Fibroblast of pulmonary artery (primary cell): ENCODE measurements around the gene CDH5.

Source experiments
- DNase-seq: peaks from one replicate; pipeline ENCODE4 v3.0.0-alpha.2; 2010; ENCODE audit warnings: low read depth
- H3K4me3 ChIP-seq: replicated peaks from 2 replicates; pipeline ENCODE4 v1.5.1; 2011; ENCODE audit warnings: low read depth, mild to moderate bottlenecking, control low read depth, low read length, moderate library complexity
- CTCF ChIP-seq: IDR thresholded peaks from 2 replicates; pipeline ENCODE4 v1.5.1; 2011; ENCODE audit warnings: mild to moderate bottlenecking, control low read depth, low read length, inconsistent platforms; ENCODE audit errors: missing control alignments

Gene CDH5

DNA sequence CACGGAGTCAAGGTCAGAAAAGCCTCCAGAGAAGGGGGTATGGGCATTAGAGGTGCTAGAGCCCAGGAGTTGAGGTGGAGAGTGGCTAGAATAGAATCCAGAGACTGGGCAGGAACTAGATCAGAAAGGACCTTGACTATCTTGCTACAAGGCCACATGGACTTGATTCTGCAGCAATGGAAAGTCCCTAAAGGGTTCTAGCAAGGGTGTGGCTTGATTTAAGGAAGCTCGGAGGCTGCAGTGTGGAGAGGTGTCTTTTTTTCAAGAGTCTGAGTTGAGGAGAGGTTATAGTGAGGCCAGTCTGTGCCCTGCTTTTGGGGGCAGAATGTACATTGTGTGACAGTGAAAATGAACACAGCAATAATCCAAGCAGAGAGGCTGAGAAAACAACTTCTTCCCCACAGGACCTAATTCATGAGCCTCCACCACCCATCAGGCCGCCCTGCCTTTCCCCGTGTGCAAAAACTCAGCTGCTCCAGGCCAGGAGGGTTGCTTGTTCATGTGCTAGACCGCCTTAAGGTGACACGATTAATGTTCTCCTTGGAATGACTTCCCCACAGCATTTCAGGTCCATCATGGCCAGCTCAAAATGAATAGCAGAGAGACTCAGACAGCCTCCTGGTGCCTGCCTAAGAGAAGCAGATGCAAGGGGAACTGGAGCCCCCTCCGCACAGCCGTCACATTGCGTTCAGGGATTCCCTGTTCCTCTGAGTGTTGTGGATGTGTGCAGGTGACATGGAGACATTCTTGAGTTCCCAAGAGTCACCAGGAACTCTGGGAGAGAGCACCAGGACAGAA is 51.9 kb downstream of the CDH5 start:
- TF ChIP-seq CTCF, result no peak
- DNase-seq, result no peak
- H3K4me3 ChIP-seq, result no peak overlapping the region

DNA sequence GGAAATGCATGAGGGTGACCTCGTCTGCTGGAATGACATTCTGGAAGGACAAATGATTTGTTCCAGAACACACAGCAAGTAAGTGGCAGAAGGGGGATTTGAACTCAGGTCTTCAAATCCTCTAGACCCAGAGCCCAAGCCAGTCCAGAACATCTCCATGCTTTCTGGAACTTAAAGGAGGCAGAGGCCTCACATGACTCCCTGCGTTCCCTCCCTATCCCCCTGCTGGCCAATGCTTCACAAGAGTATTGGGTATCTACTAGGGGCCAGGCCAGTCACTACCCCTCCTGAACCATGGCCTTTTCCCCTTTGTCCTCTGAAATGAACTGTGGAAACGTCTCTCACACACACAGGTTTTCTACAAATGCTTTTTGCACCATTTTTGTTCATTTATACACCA is 53.0 kb downstream of the CDH5 start:
- TF ChIP-seq CTCF, result no peak
- H3K4me3 ChIP-seq, result no peak overlapping the region
- no peak for DNase-seq

GRCh38 chr16:66420396-66420795 is 53.9 kb downstream of the CDH5 start:
- H3K4me3 ChIP-seq, result no peak overlapping the region
- no peak for DNase-seq
- TF ChIP-seq CTCF, result no peak

GRCh38 chr16:66421891-66422290 is 55.4 kb downstream of the CDH5 start:
- DNase-seq, result no peak
- H3K4me3 ChIP-seq, result no peak overlapping the region
- no peak for TF ChIP-seq CTCF

- no peak for DNase-seq
- no peak overlapping the region for H3K4me3 ChIP-seq
- TF ChIP-seq CTCF, result no peak
These were observed 55.9 kb downstream of the CDH5 start for GRCh38 chr16:66422366-66422765.

- DNase-seq, result no peak
- no peak overlapping the region for H3K4me3 ChIP-seq
- TF ChIP-seq CTCF, result no peak
These were observed 56.7 kb downstream of the CDH5 start for GRCh38 chr16:66423177-66423576.

GRCh38 chr16:66425651-66426050 is 59.2 kb downstream of the CDH5 start:
- DNase-seq, result no peak
- no peak overlapping the region for H3K4me3 ChIP-seq
- no peak for TF ChIP-seq CTCF
